CD4-positive, alpha-beta T cell treated with Interleukin-12 subunit alpha and Interleukin-12 subunit beta, for 1 hour (primary cell): ENCODE measurements around the gene CAGE1.

ENCODE experiments used
- DNase-seq: peaks from one replicate; pipeline ENCODE4 v3.0.0-alpha.2; 2020

The CAGE1 gene

GRCh38 chr6:7389451-7390225 lies at the start of gene CAGE1, which contains the start of gene RIOK1:
TSS of gene CAGE1 (minus strand) at chr6:7389742. CDS start at chr6:7387173, 2,569 bp downstream.
TSS of gene RIOK1 (plus strand) at chr6:7389808. CDS start at chr6:7390003, 195 bp downstream.
- DNase-seq: peak; percentile 95

- DNase-seq: no peak
Measured at GRCh38 chr6:7439228-7439627, 49.7 kb upstream of the CAGE1 start.

DNA sequence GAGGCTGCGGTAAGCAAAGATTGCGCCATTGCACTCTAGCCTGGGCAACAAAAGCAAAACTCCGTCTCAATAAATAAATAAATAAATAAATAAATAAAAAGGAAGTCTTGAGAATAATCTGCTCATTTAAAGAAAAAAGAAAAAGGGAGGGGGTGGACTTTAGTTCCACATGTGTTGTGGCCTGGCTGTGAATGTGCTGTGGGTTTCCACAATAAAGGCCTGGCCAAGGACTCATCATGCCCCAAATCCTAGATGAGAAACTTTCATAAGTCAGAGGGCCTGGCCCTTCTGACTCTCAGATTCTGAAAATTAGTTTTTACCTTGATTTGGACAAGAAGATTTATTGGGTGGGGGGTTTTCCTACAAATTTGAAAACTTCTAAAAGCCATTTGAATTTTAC lies 48.5 kb upstream of the CAGE1 start:
- DNase-seq: no peak

DNA sequence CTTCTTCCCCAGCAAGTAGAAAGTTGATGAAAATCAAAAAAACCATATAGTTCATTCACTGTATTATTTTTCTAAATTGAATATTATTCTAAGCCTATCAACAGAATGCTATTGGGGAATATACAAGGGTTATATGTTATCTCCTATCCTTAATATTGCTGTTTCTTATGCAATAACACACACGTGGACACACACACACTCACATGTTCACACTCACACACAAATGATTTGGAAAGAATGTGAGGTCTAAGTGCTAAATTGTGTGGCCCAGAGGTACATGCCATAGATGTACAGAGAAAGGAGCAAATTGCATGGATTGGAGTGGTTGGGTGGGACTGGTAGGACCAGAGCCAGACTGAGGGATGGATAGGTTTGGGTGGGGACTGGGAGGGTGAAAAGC lies 45.1 kb upstream of the CAGE1 start:
- DNase-seq: no peak

DNA sequence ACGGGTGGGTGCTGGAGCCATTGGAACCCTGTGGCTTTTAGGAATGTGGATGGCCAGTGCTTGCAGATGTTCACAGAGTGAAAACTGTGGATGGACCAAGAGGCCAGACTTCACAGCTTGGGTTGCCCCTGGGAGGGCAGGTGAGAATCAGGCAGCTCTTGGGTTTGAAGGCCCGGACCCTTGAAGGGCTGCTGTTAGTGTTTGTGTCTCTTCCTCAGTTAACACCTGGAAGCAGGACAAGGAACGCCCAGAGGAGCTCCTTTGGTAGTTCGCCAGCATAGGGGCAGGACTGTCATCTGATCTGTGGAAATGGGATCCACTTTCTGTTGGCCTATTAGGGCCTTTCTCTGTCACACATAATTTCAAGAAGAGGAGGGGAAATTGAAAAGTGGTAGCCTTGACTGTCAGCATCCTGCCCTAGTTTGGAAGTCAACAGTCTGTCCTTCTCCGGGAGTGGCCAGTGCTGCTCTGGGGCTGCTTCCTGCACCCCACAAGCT lies 43.6 kb upstream of the CAGE1 start:
- no peak for DNase-seq

GRCh38 chr6:7432391-7433120 lies 43.0 kb upstream of the CAGE1 start:
- DNase-seq: no peak

DNA sequence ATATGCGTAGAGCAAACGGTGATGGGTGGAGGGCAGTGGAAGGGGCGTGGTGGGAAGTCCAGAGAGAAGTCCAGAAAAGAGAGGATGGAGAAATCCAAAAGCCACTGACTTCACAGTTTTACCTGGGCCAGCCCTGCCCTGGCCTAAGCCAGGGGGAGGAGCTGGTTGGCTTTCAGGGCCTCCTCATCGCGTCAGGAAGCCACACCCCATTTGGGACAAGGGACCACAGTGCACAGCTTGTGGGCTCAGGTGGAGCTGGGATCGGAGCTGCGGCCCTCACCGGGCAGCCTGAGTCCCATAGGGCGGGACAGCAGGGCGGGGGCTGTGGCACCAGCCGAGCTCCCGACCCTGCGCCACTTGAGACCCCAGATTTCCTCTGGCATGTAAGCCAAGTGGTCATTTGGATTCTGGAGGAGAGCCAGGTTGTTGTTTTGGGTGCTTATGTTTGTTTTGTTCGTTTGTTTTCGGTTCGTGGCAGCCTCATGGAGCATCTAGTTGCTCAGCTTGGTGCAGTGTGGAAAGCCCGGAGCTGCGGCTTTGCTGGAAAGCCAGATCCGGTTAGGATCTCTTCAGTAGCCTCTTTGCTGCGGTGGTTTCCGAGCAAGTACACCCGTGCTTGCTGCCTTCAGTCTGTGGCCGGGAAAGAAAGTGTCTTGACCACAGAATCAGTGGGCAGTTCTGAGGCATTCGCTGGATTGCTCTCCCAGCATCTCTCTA lies 42.3 kb upstream of the CAGE1 start:
- no peak for DNase-seq

GRCh38 chr6:7431313-7431673 lies 41.8 kb upstream of the CAGE1 start:
- no peak for DNase-seq

GRCh38 chr6:7426447-7427169 lies 37.1 kb upstream of the CAGE1 start:
- no peak for DNase-seq

- DNase-seq: no peak
Measured at GRCh38 chr6:7425808-7426190, 36.3 kb upstream of the CAGE1 start.

GRCh38 chr6:7424967-7425807 lies 35.6 kb upstream of the CAGE1 start:
- no peak for DNase-seq

- DNase-seq: no peak
Measured at GRCh38 chr6:7424058-7424457, 34.5 kb upstream of the CAGE1 start.

DNA sequence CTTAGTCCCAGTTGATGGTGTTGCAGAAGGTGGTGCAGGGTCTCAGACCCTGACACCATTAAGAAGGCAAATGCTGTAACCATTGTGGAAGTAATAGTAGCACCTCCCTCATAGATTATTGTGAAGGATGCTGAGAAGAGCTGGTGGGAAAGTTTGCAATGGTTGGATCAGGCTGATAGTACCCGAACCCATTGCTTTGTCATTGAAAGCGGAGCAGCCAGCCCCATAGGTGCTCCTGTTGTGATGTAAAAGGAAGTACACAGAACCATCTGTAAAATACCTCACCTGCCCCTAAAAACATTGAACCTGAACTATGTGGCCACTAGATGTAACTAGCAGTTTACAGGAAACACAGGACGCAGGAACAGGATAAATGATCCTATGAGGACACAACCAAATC lies 31.5 kb upstream of the CAGE1 start:
- no peak for DNase-seq

DNA sequence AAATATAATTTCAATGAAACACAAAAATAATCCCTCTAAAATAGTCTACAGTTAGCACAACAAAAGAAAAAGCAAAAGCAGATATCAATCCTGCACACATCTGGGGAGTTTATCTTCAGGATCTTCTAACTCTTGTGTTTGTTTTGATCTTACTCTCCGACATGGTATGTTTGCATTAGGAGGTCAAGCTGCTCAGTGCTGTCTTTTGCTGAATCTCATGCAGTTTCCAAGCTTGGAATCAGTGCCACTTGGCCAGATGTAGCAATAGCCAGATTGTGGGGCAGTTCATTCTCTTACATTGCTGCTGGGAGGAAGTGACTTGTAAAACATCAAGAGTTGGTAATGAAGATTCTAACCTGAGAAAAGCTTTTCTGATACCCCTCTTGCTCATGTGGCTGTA lies 29.5 kb upstream of the CAGE1 start:
- DNase-seq: no peak

DNA sequence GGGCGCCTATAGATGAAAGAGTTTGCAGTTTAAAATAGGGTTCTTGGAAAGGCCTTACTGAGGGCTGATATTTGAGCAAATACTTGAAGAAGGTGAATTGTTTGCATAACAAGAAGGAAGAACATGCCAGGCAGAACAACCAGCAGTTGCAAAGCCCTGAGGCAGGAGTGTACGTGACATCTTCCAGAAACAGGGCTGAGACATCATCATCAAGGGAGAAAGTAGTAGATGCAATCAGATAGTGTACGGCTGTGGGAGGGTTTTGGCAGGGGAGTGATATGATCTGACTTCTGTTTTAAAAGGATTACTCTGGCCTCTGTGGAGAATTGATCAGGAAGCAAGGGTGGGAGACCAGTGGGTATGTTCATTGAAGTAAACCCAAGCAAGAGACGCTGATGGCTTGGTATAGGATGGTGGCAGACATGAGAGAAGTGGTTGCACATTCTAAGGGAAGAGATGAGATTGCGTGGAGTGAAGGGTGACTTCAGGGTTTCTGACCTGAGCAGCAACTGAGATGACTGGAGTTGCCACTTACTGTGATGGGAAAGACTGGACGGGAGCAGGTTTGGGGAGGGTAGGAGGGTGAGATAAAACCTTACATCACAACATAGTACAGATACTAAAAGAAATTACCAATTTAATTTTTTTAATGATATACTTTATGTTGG lies 28.8 kb upstream of the CAGE1 start:
- DNase-seq: no peak

DNA sequence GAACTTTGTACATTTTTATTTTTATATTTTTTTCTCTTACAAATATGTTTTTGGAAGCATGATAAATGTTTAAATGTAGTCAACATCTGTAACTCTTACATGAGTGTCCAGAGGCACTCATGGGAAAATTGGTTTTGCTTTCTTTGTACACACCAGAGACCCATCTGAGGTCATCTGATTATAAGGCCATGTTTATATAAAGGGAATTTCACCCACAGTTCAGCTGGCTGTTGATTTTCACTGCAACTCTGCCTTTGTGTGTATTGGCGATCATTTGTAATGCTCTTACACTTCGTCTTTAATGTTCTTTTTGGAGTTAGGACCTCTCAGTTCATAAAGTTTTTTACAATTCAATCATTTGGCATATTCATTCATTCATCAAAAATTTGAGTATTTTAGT lies 28.1 kb upstream of the CAGE1 start:
- no peak for DNase-seq

- no peak for DNase-seq
Measured at GRCh38 chr6:7414811-7415210, 25.3 kb upstream of the CAGE1 start.

- DNase-seq: no peak
Measured at GRCh38 chr6:7413151-7413823, 23.7 kb upstream of the CAGE1 start.

DNA sequence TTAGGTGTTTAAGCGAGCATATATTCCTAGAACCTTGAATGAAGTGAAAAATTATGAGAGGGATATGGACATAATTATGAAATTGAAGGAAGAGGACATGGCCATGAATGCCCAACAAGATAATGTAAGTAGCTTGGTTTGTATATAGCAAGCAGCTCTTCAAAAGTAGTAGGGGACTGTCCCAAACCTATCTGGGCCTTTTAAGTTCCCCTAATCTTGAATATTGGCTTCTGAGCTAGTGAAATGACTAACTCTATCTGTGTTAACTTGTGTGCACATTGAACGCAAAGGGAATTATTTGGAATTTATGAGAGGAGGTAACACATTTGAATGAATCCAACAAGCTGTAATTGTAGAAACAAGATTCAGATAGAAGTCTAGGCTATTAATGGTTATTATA lies 21.8 kb upstream of the CAGE1 start:
- no peak for DNase-seq

DNA sequence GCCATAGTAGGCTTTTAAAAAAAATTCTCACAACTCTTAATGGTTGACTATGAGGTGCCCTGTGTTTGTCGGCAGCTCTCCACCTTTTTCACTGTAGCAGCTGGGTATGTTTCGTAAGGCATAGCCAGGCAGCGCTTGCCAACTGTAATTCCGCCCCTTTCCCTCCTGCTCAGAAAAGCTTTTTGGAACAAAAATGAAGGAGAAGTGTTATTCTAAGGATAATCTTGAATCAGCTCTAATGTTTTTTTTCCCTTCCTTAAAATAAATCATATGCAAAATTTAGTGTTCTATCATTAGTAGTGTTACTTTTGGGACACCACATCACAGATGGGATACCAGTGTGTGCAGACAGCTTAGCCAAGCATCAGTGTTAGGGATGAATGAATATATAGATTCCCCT lies 21.3 kb upstream of the CAGE1 start:
- DNase-seq: no peak

GRCh38 chr6:7409740-7410139 lies 20.2 kb upstream of the CAGE1 start:
- no peak for DNase-seq
